GM18951 (cell line): ENCODE measurements around the gene VOPP1.

Experiments
- POLR2A ChIP-seq: IDR thresholded peaks from 4 replicates; pipeline ENCODE4 v1.6.1; 2011; ENCODE audit warnings: mild to moderate bottlenecking; ENCODE audit not compliant: insufficient read length, insufficient read depth; ENCODE audit errors: extremely low read depth
- in situ Hi-C: fragments of 300-500 bp; cut with MboI; formaldehyde crosslinking; loops from one replicate; pipeline ENCODE4 v1.12.0; 2022; ENCODE audit warnings: low sequenced_read_pairs, mixed read lengths, inconsistent platforms; ENCODE audit not compliant: unreplicated experiment

Gene VOPP1

GRCh38 chr7:55449205-55449991 lies 122.9 kb downstream of the VOPP1 start:
- in situ Hi-C loops = no loop called here
- TF ChIP-seq POLR2A = peak; percentile 3

- in situ Hi-C loops = no loop called here
- TF ChIP-seq POLR2A = no peak
These were observed 123.8 kb downstream of the VOPP1 start for GRCh38 chr7:55448526-55448925.

- TF ChIP-seq POLR2A = no peak
- in situ Hi-C loops = no loop called here
These were observed 127.5 kb downstream of the VOPP1 start for GRCh38 chr7:55444786-55445185.

GRCh38 chr7:55441774-55442522 lies 130.4 kb downstream of the VOPP1 start:
- TF ChIP-seq POLR2A = no peak
- in situ Hi-C loops = no loop called here

- no peak for TF ChIP-seq POLR2A
- in situ Hi-C loops = no loop called here
These were observed 131.3 kb downstream of the VOPP1 start for GRCh38 chr7:55441002-55441401.

GRCh38 chr7:55440040-55440690 lies 132.1 kb downstream of the VOPP1 start:
- in situ Hi-C loops = no loop called here
- no peak for TF ChIP-seq POLR2A

- in situ Hi-C loops = no loop called here
These were observed 132.7 kb downstream of the VOPP1 start for GRCh38 chr7:55439627-55440026.

GRCh38 chr7:55438757-55439525 lies 133.4 kb downstream of the VOPP1 start:
- in situ Hi-C loops = no loop called here

More at GRCh38 chr7:55439627-55440026, 132.7 kb downstream of the VOPP1 start:
- TF ChIP-seq POLR2A = no peak

GRCh38 chr7:55438085-55438756 lies 134.1 kb downstream of the VOPP1 start:
- TF ChIP-seq POLR2A = no peak
- in situ Hi-C loops = no loop called here

More at GRCh38 chr7:55438757-55439525, 133.4 kb downstream of the VOPP1 start:
- TF ChIP-seq POLR2A = no peak

- TF ChIP-seq POLR2A = no peak
- in situ Hi-C loops = no loop called here
These were observed 134.9 kb downstream of the VOPP1 start for GRCh38 chr7:55437375-55437774.

GRCh38 chr7:55436457-55436856 lies 135.8 kb downstream of the VOPP1 start:
- TF ChIP-seq POLR2A = no peak
- in situ Hi-C loops = no loop called here

GRCh38 chr7:55435466-55435865 lies 136.8 kb downstream of the VOPP1 start:
- in situ Hi-C loops = no loop called here
- no peak for TF ChIP-seq POLR2A

- no peak for TF ChIP-seq POLR2A
- in situ Hi-C loops = no loop called here
These were observed 139.1 kb downstream of the VOPP1 start for GRCh38 chr7:55432939-55433784.
